ENCODE data around the gene DDX41.

DNA sequence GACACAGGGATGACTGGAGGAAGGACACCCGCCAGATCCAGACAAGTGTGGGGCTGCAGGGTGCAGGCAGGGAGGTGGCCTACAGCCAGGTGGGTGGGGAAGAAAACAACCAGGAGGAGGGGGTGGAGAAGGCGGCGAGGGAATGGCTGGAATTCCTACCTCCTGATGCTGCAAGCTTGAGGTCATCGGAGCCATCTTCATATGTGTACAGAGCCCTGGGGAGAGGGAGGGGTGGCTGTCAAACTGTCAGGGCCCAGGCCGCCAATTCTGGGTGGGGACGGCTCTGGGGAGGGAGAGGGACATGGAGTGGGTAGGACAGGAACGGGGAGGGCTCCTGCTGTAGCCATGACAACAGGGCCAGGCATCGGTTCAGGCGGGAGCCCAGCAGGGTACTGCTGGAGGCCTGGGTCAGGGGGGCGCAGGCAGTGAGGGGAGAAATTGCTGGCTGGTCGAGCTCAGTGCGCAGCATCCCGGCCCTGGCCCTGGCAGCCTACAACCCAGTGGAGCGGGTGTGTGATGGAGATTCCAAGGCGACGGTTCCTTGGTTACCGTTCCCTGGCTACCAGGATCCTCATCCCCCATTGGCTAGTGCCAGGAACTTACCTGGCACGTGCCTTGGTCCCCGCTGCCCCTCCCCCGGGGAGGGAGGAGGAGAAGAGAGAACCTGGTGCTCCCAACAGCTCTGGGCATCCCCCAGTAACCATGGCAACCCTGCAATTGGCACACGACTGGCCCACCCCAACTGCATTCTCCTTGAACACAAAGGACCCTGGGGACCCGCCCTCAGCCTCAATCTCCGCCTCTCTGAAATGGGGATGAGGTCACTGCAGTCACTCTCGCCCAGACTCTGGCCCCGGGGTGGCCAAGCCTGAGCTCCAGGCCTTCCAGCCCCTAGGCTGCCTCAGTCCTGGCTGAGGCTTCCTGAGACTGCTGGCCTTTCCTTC is 47.8 kb downstream of the DDX41 start:
- TF ChIP-seq POLR2AphosphoS5 (IDR thresholded peaks at IDR 0.05; ENCODE audit: low read depth, low read length): no peak
- TF ChIP-seq POLR2A (IDR thresholded peaks at IDR 0.05; ENCODE audit: low read depth, low read length): no peak; the same call in 1 of the 2 replicates
